BJ (cell line): ENCODE measurements around the gene KRT33B. TPM values are rescaled to one million over a fixed set of nuclear protein-coding genes. Genes with fewer than 3 reads are reported as not detected.

Experiments used
- CTCF ChIA-PET: fragments of 350-600 bp; formaldehyde crosslinking; extraction: SDS; loops from one replicate; lab custom pipeline; 2021; ENCODE audit warnings: antibody characterized with exemption, inconsistent platforms; lab: Yijun Ruan, JAX
- POLR2A ChIA-PET: fragments of 300-600 bp; sonication (Branson Sonifier 250); formaldehyde crosslinking; extraction: SDS; loops from one replicate; lab custom pipeline; 2021; ENCODE audit warnings: antibody characterized with exemption; lab: Charles Lee
- DNase-seq: peaks from one replicate; pipeline ENCODE4 v3.0.0-alpha.2; 2011; ENCODE audit warnings: low read depth
- H3K27me3 ChIP-seq: 2 replicates; pipeline ENCODE4 v1.6.0; 2011; ENCODE audit warnings: low read length; ENCODE audit not compliant: control insufficient read depth, insufficient read depth
- H3K36me3 ChIP-seq: 2 replicates; pipeline ENCODE4 v1.5.1; 2011; ENCODE audit warnings: low read length; ENCODE audit not compliant: control insufficient read depth, insufficient read depth
- H3K4me3 ChIP-seq: 2 replicates; pipeline ENCODE4 v1.5.1; 2011; ENCODE audit warnings: low read depth, mild to moderate bottlenecking, control low read depth, low read length
- polyA plus RNA-seq: library from polyadenylated mRNA; depleted of rRNA; stranded (reverse); fragments of >200 nt; gene quantifications from 2 replicates; pipeline ENCODE4 v1.2.3, GENCODE V29; 2011; rRNA removed
- TF ChIP-seq, protein P1 (sequence below): IDR thresholded peaks from 2 replicates; pipeline ENCODE4 v1.5.1; 2011; ENCODE audit warnings: low read depth, mild to moderate bottlenecking, control low read depth, inconsistent platforms, low read length, moderate library complexity; ENCODE audit not compliant: insufficient read depth

The KRT33B gene
- polyA plus RNA-seq, 1 experiment: 1.8 TPM

DNA sequence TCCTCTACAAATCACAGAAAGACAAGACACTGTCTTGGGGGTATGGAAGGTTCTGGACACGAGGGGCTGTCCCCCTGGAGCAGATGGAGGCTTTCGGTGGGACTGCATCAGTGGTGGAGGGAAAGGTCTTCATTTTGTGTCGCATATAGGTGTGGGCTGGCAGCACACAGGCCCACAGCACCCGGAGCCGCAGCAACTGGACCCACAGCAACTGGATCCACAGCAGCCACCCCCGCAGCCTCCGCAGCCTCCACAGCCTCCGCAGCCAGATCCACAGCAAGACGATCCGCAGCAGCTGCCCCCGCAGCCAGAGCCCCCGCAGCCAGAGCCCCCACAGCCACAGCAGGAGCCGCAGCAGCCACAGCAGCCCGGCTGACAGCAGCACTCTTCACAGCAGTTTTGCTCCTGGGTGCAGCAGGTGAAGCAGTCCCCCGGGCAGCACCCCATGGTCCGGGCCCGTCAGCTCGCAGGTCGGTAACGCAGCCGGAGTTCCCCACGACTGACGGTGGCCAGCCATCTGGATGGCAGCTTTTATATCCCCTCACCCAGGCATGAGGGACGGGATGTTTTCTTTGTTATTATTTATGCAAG lies 54.3 kb downstream of the KRT33B start, which contains the start of gene KRTAP17-1:
Gene KRTAP17-1, minus strand, starts transcription at position 507 of the 591 bp plus-strand sequence. Its CDS starts 60 bp downstream, at position 447.
- DNase-seq: no peak
- ChIA-PET POLR2A (interaction anchor here (0.6 kb wide), 1 partner anchor 406 kb away, joined by 3 read pairs; no protein-coding TSS in a partner anchor), CTCF (interaction anchor here (1.0 to 2.4 kb wide), 3 partner anchors 9 to 352 kb away, joined by 3 to 9 read pairs (median 4); no protein-coding TSS in a partner anchor)
- Histone ChIP-seq H3K4me3 (no peak within 1 kb of the TSS), H3K36me3 (no peaks in the 10 kb centered on the region), H3K27me3 (no peaks in the 10 kb centered on the region)
- TF ChIP-seq, protein P1, sequence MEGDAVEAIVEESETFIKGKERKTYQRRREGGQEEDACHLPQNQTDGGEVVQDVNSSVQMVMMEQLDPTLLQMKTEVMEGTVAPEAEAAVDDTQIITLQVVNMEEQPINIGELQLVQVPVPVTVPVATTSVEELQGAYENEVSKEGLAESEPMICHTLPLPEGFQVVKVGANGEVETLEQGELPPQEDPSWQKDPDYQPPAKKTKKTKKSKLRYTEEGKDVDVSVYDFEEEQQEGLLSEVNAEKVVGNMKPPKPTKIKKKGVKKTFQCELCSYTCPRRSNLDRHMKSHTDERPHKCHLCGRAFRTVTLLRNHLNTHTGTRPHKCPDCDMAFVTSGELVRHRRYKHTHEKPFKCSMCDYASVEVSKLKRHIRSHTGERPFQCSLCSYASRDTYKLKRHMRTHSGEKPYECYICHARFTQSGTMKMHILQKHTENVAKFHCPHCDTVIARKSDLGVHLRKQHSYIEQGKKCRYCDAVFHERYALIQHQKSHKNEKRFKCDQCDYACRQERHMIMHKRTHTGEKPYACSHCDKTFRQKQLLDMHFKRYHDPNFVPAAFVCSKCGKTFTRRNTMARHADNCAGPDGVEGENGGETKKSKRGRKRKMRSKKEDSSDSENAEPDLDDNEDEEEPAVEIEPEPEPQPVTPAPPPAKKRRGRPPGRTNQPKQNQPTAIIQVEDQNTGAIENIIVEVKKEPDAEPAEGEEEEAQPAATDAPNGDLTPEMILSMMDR: no peak

Other genes with a start within 250 kb of the KRT33B start
- 0.11 TPM in 1 of 2 replicates, not detected in the other for gene KRTAP4-12, start 245.6 kb downstream of the KRT33B start, polyA plus RNA-seq
- gene KRTAP4-6, start 229.3 kb downstream of the KRT33B start, polyA plus RNA-seq: not detected in 2 replicates
- not detected in 2 replicates for gene KRTAP4-5, start 220.0 kb downstream of the KRT33B start, polyA plus RNA-seq
- not detected in 2 replicates for gene KRTAP4-4, start 209.1 kb downstream of the KRT33B start, polyA plus RNA-seq
- gene KRTAP4-3, start 201.6 kb downstream of the KRT33B start, polyA plus RNA-seq: not detected in 2 replicates
- not detected in 2 replicates for gene KRTAP4-2, start 191.6 kb downstream of the KRT33B start, polyA plus RNA-seq
- gene KRTAP4-1, start 184.9 kb downstream of the KRT33B start, polyA plus RNA-seq: 0.12 TPM in 1 of 2 replicates, not detected in the other
- not detected in 2 replicates for gene KRTAP9-1, start 179.9 kb downstream of the KRT33B start, polyA plus RNA-seq
- not detected in 2 replicates for gene KRTAP9-2, start 143.2 kb downstream of the KRT33B start, polyA plus RNA-seq
- gene KRTAP9-3, start 137.4 kb downstream of the KRT33B start, polyA plus RNA-seq: not detected in 2 replicates
- gene KRTAP9-8, start 131.8 kb downstream of the KRT33B start, polyA plus RNA-seq: not detected in 2 replicates
- gene KRTAP9-4, start 120.1 kb downstream of the KRT33B start, polyA plus RNA-seq: not detected in 2 replicates
- gene KRTAP9-9, start 114.4 kb downstream of the KRT33B start, polyA plus RNA-seq: not detected in 2 replicates
- gene KRTAP9-6, start 104.4 kb downstream of the KRT33B start, polyA plus RNA-seq: not detected in 2 replicates
- gene KRTAP9-7, start 94.1 kb downstream of the KRT33B start, polyA plus RNA-seq: not detected in 2 replicates
- gene KRTAP29-1, start 67.0 kb downstream of the KRT33B start, polyA plus RNA-seq: not detected in 2 replicates
- gene KRTAP16-1, start 60.5 kb downstream of the KRT33B start, polyA plus RNA-seq: not detected in 2 replicates
- not detected in 2 replicates for gene KRTAP17-1, start 54.1 kb downstream of the KRT33B start, polyA plus RNA-seq
- not detected in 2 replicates for gene KRT33A, start 19.0 kb downstream of the KRT33B start, polyA plus RNA-seq
- gene KRT34, start 12.5 kb upstream of the KRT33B start, polyA plus RNA-seq: 151 and 156 TPM in 2 replicates
- gene KRT31, start 27.8 kb upstream of the KRT33B start, polyA plus RNA-seq: 0.11 TPM in 1 of 2 replicates, not detected in the other
- not detected in 2 replicates for gene KRT37, start 54.8 kb upstream of the KRT33B start, polyA plus RNA-seq
- 0.72 and 0.98 TPM in 2 replicates for gene KRT38, start 71.2 kb upstream of the KRT33B start, polyA plus RNA-seq
- gene KRT32, start 97.6 kb upstream of the KRT33B start, polyA plus RNA-seq: 0.38 and 0.40 TPM in 2 replicates
- not detected in 2 replicates for gene KRT35, start 111.3 kb upstream of the KRT33B start, polyA plus RNA-seq
- 0.04 TPM in 2 replicates for gene KRT36, start 120.1 kb upstream of the KRT33B start, polyA plus RNA-seq
- 0.17 and 0.27 TPM in 2 replicates for gene KRT13, start 135.8 kb upstream of the KRT33B start, polyA plus RNA-seq
- gene KRT15, start 149.1 kb upstream of the KRT33B start, polyA plus RNA-seq: 2.0 and 2.7 TPM in 2 replicates
- gene KRT19, start 158.5 kb upstream of the KRT33B start, polyA plus RNA-seq: 182 and 230 TPM in 2 replicates
- 0.04 TPM in 1 of 2 replicates, not detected in the other for gene KRT9, start 202.2 kb upstream of the KRT33B start, polyA plus RNA-seq
- 0.06 and 0.11 TPM in 2 replicates for gene KRT14, start 217.1 kb upstream of the KRT33B start, polyA plus RNA-seq
- gene KRT16, start 243.0 kb upstream of the KRT33B start, polyA plus RNA-seq: 1.6 and 1.8 TPM in 2 replicates